ENCODE measurements around the gene SHTN1. TPM values are rescaled to one million over a fixed set of nuclear protein-coding genes. Genes with fewer than 3 reads are reported as not detected.
A peak's percentile ranks its signal among the peaks of the same experiment; 100 is the strongest.

SHTN1 gene
- total and polyA plus RNA-seq, 2 experiments from 2014 or later, result 6.7 to 8.0 TPM

- no peaks in the 10 kb centered on the region for H3K36me3 ChIP-seq (ENCODE audit: insufficient read depth)
- no peaks in the 10 kb centered on the region; the same call in 1 of the 2 replicates for H4K20me1 ChIP-seq (replicated peaks; ENCODE audit: insufficient read depth)
- peaks cover 1% of the 10 kb centered on the region for H3K4me1 ChIP-seq (ENCODE audit: insufficient read depth)
- no peak overlapping the region for H2AFZ ChIP-seq
- TF ChIP-seq ZNF462 (CRISPR knock-in tag; IDR thresholded peaks at IDR 0.05) (no peak), ETS1 (IDR thresholded peaks at IDR 0.05) (no peak), STAT1 (IDR thresholded peaks at IDR 0.05; ENCODE audit: unreplicated experiment) (no peak), ZNF331 (CRISPR knock-in tag; IDR thresholded peaks at IDR 0.05; ENCODE audit: low read depth) (no peak), POLR2AphosphoS5 (IDR thresholded peaks at IDR 0.05; ENCODE audit: low read depth) (no peak), ZNF114 (CRISPR knock-in tag; IDR thresholded peaks at IDR 0.05) (no peak)
- H3K27ac ChIP-seq (ENCODE audit: low read depth), result no peak overlapping the region
- Mint-ChIP-seq H3K4me1 (peaks cover 13% of the 10 kb centered on the region; the same call in 2 of the 3 replicates), H3K4me3 (no peak overlapping the region), H3K27ac (no peak overlapping the region), H3K27me3 (ENCODE audit: insufficient read depth, low read depth, poor library complexity) (peaks cover 15% of the 10 kb centered on the region), H3K9me3 (no peaks in the 10 kb centered on the region), H3K36me3 (ENCODE audit: low read depth) (no peaks in the 10 kb centered on the region; the same call in 2 of the 3 replicates)
- no peaks in the 10 kb centered on the region for H3F3A ChIP-seq (replicated peaks; ENCODE audit: low read depth)
- H3K27me3 ChIP-seq (ENCODE audit: insufficient read depth), result peaks cover 16% of the 10 kb centered on the region
- H3K4me2 ChIP-seq, result no peak overlapping the region
- no peak for ATAC-seq
- H3K4me3 ChIP-seq, result no peak overlapping the region
- H3K79me2 ChIP-seq (replicated peaks; ENCODE audit: insufficient read depth), result no peaks in the 10 kb centered on the region
- peak; percentile 31 for DNase-seq (ENCODE audit: low spot score)
- no peaks in the 10 kb centered on the region for H3K9me2 ChIP-seq (ENCODE audit: insufficient read depth)
Observed at GRCh38 chr10:117000580-117000979, 4.4 kb downstream of the SHTN1 start.
